Measurements from ENCODE around the gene DOK5. TPM values are rescaled to one million over a fixed set of nuclear protein-coding genes. Genes with fewer than 3 reads are reported as not detected.
"Not testable (repeated sequence)": the region's sequence is repeated elsewhere in the genome, so short reads cannot be mapped to it uniquely, and the experiment has no call there.

Gene DOK5
- total RNA-seq = not detected

GRCh38 chr20:54475334-54476168 is at the start of gene DOK5:
DOK5 (plus strand) TSS chr20:54475593; CDS start chr20:54475947, 354 bp downstream.
- H3K27me3 Mint-ChIP-seq = peaks cover 41% of the 10 kb centered on the region
- no peak for DNase-seq
- ChIA-PET CTCF (no interaction called here), POLR2A (no interaction called here)
- H3K4me1 Mint-ChIP-seq = no peaks in the 10 kb centered on the region
- no peak within 1 kb of the TSS for H3K4me3 Mint-ChIP-seq
- H3K36me3 Mint-ChIP-seq (ENCODE audit: low read depth) = no peaks in the 10 kb centered on the region
- no peak within 1 kb of the TSS for H3K27ac Mint-ChIP-seq
- H3K9me3 Mint-ChIP-seq = no peaks in the 10 kb centered on the region

- DNase-seq = no peak
- H3K4me3 Mint-ChIP-seq = no peak overlapping the region
- no peaks in the 10 kb centered on the region for H3K4me1 Mint-ChIP-seq
- no peaks in the 10 kb centered on the region for H3K36me3 Mint-ChIP-seq (ENCODE audit: low read depth)
- H3K27ac Mint-ChIP-seq = no peak overlapping the region
- ChIA-PET POLR2A (no interaction called here), CTCF (no interaction called here)
- no peaks in the 10 kb centered on the region for H3K9me3 Mint-ChIP-seq
- no peaks in the 10 kb centered on the region for H3K27me3 Mint-ChIP-seq
Observed at GRCh38 chr20:54429364-54429763, 46.0 kb upstream of the DOK5 start.

- Mint-ChIP-seq H3K4me1 (no peaks in the 10 kb centered on the region), H3K36me3 (ENCODE audit: low read depth) (no peaks in the 10 kb centered on the region), H3K27ac (no peak overlapping the region), H3K27me3 (no peaks in the 10 kb centered on the region), H3K9me3 (no peaks in the 10 kb centered on the region), H3K4me3 (no peak overlapping the region)
- ChIA-PET CTCF (no interaction called here), POLR2A (no interaction called here)
- no peak for DNase-seq
Observed at GRCh38 chr20:54431156-54431944, 44.0 kb upstream of the DOK5 start.

DNA sequence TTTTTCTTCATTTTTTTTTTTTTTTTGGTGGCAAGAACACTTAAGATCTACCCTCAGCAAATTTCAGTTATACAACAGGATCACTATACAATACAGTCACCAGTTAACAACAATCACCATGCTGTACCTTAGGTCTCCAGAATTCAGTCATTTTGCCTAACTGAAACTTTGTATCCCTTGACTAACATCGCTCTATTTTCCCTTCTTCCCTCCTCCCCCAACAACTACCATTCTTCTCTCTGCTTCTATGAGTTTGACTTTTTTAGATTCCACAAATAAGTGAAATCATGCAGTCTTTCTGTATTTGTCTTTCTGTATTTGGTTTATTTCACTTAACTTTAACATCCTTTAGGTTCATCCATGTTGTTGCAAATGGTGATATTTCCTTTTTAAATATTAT is 42.4 kb upstream of the DOK5 start:
- Mint-ChIP-seq H3K9me3 (no peaks in the 10 kb centered on the region), H3K36me3 (ENCODE audit: low read depth) (no peaks in the 10 kb centered on the region), H3K4me3 (no peak overlapping the region), H3K27me3 (no peaks in the 10 kb centered on the region), H3K27ac (no peak overlapping the region), H3K4me1 (no peaks in the 10 kb centered on the region)
- POLR2A ChIA-PET = no interaction called here
- CTCF ChIA-PET = no interaction called here
- no peak for DNase-seq

GRCh38 chr20:54433636-54434035 is 41.8 kb upstream of the DOK5 start:
- Mint-ChIP-seq H3K4me1 (no peaks in the 10 kb centered on the region), H3K36me3 (ENCODE audit: low read depth) (no peaks in the 10 kb centered on the region), H3K9me3 (no peaks in the 10 kb centered on the region), H3K27ac (no peak overlapping the region), H3K4me3 (no peak overlapping the region), H3K27me3 (no peaks in the 10 kb centered on the region)
- ChIA-PET CTCF (no interaction called here), POLR2A (no interaction called here)
- DNase-seq = no peak

DNA sequence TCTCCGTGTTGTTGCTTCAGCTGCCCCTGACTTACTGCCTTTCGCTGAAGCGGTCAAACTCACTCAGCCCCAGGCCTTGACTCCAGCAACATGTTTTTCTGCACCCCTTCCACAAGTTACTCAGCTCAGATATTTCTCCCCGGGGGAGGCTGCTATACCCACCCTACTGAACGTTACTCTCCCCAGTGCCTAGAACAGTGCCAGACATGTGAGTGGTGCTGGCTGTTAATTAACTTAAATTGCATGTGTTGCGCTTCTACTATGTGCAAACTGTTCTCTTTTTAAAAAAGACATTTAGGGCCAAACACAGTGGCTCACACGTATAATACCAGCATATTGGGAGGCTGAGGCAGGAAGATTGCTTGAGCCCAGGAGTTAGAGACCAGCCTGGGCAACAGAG is 41.2 kb upstream of the DOK5 start:
- H3K27me3 Mint-ChIP-seq = no peaks in the 10 kb centered on the region

DNA sequence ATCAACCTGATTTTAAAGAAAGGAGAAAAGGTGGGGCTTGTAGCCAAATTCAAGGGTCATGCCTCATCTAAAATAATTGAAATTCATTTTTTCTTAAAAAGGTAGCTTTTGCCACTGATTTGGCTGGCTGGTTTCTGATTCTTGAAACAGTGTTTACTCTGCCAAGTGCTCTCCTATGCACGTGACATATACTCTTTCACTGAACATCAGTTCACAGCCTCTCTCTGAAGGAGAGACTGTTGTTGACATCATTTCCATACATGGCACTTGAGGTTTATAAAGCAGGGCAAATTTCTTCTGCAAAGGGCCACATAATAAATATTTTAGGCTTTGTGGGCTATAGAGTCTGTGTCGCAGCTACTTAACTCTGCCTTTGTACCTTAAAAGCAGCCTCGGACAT is 40.4 kb upstream of the DOK5 start:
- no peak overlapping the region for H3K4me3 Mint-ChIP-seq
- no peaks in the 10 kb centered on the region for H3K4me1 Mint-ChIP-seq
- H3K9me3 Mint-ChIP-seq = no peaks in the 10 kb centered on the region
- no peak for DNase-seq
- H3K36me3 Mint-ChIP-seq (ENCODE audit: low read depth) = no peaks in the 10 kb centered on the region
- no peak overlapping the region for H3K27ac Mint-ChIP-seq
- POLR2A ChIA-PET = no interaction called here
- CTCF ChIA-PET = no interaction called here
- H3K27me3 Mint-ChIP-seq = no peaks in the 10 kb centered on the region

More for the DNA sequence above, 41.2 kb upstream of the DOK5 start:
- no peak overlapping the region for H3K4me3 Mint-ChIP-seq
- H3K9me3 Mint-ChIP-seq = no peaks in the 10 kb centered on the region
- H3K36me3 Mint-ChIP-seq (ENCODE audit: low read depth) = no peaks in the 10 kb centered on the region
- no peak for DNase-seq
- H3K27ac Mint-ChIP-seq = no peak overlapping the region
- H3K4me1 Mint-ChIP-seq = no peaks in the 10 kb centered on the region
- POLR2A ChIA-PET = no interaction called here
- CTCF ChIA-PET = no interaction called here

DNA sequence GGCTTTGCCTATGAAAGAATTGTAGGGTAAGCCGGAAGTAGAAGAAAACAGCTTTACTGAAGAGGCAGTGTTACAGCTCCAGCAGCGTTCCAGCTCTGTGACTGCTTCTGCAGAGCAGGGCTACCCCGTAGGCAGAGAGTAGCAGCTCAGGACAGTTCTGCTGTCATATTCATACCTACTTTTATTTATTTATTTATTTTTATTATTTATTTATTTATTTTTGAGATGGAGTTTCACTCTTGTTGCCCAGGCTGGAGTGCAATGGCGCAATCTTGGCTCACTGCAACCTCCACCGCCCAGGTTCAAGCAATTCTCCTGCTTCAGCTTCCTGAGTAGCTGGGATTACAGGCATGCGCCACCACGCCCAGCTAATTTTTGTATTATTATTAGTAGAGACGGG is 39.0 kb upstream of the DOK5 start:
- H3K27ac Mint-ChIP-seq; H3K36me3 Mint-ChIP-seq (ENCODE audit: low read depth); H3K4me3 Mint-ChIP-seq; H3K9me3 Mint-ChIP-seq; DNase-seq; H3K27me3 Mint-ChIP-seq; POLR2A ChIA-PET; H3K4me1 Mint-ChIP-seq: not testable (repeated sequence)
- CTCF ChIA-PET = interaction anchor here (0.6 kb wide), 1 partner anchor 77 kb away, joined by 5 read pairs; no protein-coding TSS in a partner anchor

- no peak overlapping the region for H3K27ac Mint-ChIP-seq
- H3K4me3 Mint-ChIP-seq = no peak overlapping the region
- no peaks in the 10 kb centered on the region for H3K27me3 Mint-ChIP-seq
- ChIA-PET POLR2A (no interaction called here), CTCF (no interaction called here)
- no peaks in the 10 kb centered on the region for H3K9me3 Mint-ChIP-seq
- DNase-seq = no peak
- H3K4me1 Mint-ChIP-seq = no peaks in the 10 kb centered on the region
- no peaks in the 10 kb centered on the region for H3K36me3 Mint-ChIP-seq (ENCODE audit: low read depth)
Observed at GRCh38 chr20:54438166-54438565, 37.2 kb upstream of the DOK5 start.

- no peak for DNase-seq
- ChIA-PET POLR2A (no interaction called here), CTCF (no interaction called here)
- no peak overlapping the region for H3K27ac Mint-ChIP-seq
- no peak overlapping the region for H3K4me3 Mint-ChIP-seq
- H3K4me1 Mint-ChIP-seq = no peaks in the 10 kb centered on the region
- H3K9me3 Mint-ChIP-seq = peaks cover 3% of the 10 kb centered on the region
- no peaks in the 10 kb centered on the region for H3K27me3 Mint-ChIP-seq
- H3K36me3 Mint-ChIP-seq (ENCODE audit: low read depth) = no peaks in the 10 kb centered on the region
Observed at GRCh38 chr20:54450207-54450606, 25.2 kb upstream of the DOK5 start.

GRCh38 chr20:54451171-54451570 is 24.2 kb upstream of the DOK5 start:
- CTCF ChIA-PET = no interaction called here

DNA sequence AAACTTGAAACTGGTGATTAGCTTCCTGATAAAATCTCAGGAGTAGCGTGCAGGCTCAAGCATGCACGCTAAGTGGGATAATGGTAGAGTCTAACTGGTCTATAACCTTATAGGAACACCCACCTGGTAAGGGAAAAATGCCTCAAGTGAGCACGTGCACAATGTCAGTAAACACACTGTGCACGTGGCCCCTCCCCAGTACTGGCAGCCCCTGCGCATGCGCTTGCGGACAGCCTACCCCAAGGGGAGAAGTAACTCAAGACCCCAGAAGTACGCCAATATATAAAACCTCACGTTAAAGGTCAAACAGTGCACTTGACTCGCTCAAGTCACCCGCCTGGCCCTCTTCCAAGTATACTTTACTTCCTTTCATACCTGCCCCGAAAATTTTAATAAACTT is 23.1 kb upstream of the DOK5 start:
- POLR2A ChIA-PET = no interaction called here
- Mint-ChIP-seq H3K36me3 (ENCODE audit: low read depth) (no peaks in the 10 kb centered on the region), H3K4me1 (no peaks in the 10 kb centered on the region), H3K4me3 (no peak overlapping the region), H3K27ac (no peak overlapping the region), H3K9me3 (peaks cover 3% of the 10 kb centered on the region), H3K27me3 (no peaks in the 10 kb centered on the region)
- no peak for DNase-seq
- CTCF ChIA-PET = no interaction called here

More at GRCh38 chr20:54451171-54451570, 24.2 kb upstream of the DOK5 start:
- POLR2A ChIA-PET = no interaction called here
- Mint-ChIP-seq H3K27me3 (no peaks in the 10 kb centered on the region), H3K4me3 (no peak overlapping the region), H3K9me3 (peaks cover 3% of the 10 kb centered on the region), H3K36me3 (ENCODE audit: low read depth) (no peaks in the 10 kb centered on the region), H3K27ac (no peak overlapping the region), H3K4me1 (no peaks in the 10 kb centered on the region)
- DNase-seq = no peak

DNA sequence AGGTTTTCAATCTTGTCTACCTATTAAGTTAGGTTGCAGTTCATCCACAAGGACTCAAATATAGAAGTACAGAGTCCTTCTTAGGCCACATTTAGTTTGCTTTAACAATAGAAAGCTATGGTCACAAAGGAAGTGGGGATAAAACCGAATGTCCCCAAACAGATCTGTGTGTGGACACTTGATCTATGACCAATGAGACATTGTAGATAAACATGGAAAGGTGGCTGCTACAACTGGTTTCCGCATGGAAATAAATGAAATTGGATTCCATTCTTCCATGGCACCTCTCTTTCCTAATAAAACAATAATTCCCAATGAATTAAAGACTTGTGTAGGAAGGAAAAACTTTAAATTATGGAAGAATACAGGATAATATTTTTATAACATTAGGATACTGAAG is 20.4 kb upstream of the DOK5 start:
- ChIA-PET CTCF (no interaction called here), POLR2A (no interaction called here)
- no peaks in the 10 kb centered on the region for H3K36me3 Mint-ChIP-seq (ENCODE audit: low read depth)
- no peaks in the 10 kb centered on the region for H3K27me3 Mint-ChIP-seq
- no peaks in the 10 kb centered on the region for H3K4me1 Mint-ChIP-seq
- peaks cover 3% of the 10 kb centered on the region for H3K9me3 Mint-ChIP-seq
- no peak for DNase-seq
- no peak overlapping the region for H3K27ac Mint-ChIP-seq
- no peak overlapping the region for H3K4me3 Mint-ChIP-seq

DNA sequence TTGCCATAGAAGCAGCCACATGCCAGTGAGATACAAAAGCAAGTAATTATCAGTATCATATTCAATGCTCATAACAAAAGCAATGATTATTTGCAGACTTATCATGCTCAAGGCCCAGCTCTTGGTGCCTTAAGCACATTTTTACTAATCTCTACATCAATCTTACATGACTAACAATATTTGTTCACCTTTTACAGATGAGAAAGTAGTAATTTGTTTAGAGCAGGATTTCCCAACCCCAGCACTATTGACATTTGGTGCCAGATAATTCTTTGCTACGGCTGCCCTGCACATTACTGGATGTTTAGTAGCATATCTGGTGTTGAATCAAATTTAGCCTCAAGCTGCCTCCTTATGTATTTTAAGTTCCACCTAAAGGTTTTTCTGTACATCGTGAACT is 19.0 kb upstream of the DOK5 start:
- no peak overlapping the region for H3K4me3 Mint-ChIP-seq
- no peak for DNase-seq
- no peaks in the 10 kb centered on the region for H3K36me3 Mint-ChIP-seq (ENCODE audit: low read depth)
- H3K9me3 Mint-ChIP-seq = peaks cover 3% of the 10 kb centered on the region
- no peak overlapping the region for H3K27ac Mint-ChIP-seq
- POLR2A ChIA-PET = no interaction called here
- H3K4me1 Mint-ChIP-seq = no peaks in the 10 kb centered on the region
- no peaks in the 10 kb centered on the region for H3K27me3 Mint-ChIP-seq
- CTCF ChIA-PET = no interaction called here
